Measurements from ENCODE around the gene CADM1. TPM values are rescaled to one million over a fixed set of nuclear protein-coding genes. Genes with fewer than 3 reads are reported as not detected.

The CADM1 gene
- total RNA-seq, 1 donor from 2014 or later = 248 TPM

DNA sequence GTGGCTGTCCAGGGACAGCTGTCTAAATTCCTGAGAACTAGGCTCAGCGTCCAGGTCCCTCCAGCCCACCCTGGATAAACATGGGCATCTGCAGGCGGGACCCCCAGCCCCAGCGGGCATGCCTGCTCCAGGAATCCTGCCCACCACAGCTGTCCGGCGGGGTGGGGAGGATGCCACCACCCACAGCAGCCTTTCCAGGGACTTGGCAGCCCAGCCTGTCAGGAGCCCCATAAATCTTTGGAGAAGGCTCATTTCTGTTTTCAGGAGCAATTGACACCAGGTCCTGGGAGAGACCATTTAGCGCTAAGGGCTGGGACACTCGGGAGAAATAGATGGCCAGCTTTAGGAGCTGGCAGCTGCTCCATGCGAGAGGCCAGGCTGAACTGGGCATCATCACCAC is 358.9 kb downstream of the CADM1 start:
- DNase-seq = no peak

DNA sequence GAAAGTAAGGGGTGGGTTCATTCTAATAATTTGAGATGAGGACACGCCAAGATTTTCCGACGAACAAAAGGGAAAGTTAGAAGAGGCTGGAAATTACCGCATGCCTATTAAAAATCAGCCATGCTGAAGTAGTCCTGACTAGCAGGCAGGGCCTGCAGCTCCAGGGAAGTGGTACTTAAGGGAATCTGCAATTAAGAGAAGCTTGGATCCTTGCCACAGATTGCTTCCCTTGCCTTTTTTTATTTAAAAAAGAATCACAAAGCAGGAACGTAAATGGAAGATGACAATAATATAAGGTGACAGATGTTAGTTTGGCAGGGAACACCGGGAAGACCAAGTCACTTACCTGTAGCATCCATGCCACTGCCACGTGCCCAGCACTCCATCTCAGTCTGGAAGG is 359.3 kb downstream of the CADM1 start:
- DNase-seq = no peak

DNA sequence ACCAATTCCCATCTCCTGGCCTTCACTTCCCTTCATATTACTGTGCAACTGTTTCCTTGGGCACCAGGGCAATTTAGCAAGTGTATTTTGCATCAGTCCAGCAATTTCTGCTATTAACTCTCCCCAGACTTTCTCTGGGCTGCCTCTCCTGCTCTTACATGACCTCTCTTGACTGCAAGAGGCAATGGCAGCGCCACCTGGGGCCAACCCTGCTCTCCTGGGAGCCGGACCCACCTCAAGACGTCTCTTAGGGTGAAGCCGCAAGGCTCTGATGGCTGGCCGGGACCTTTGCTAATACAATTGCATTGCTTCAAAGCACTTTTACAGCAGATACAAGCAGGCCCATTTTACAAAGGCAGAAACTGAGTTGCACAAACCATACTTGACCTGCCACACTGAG is 360.2 kb downstream of the CADM1 start:
- DNase-seq = no peak

DNA sequence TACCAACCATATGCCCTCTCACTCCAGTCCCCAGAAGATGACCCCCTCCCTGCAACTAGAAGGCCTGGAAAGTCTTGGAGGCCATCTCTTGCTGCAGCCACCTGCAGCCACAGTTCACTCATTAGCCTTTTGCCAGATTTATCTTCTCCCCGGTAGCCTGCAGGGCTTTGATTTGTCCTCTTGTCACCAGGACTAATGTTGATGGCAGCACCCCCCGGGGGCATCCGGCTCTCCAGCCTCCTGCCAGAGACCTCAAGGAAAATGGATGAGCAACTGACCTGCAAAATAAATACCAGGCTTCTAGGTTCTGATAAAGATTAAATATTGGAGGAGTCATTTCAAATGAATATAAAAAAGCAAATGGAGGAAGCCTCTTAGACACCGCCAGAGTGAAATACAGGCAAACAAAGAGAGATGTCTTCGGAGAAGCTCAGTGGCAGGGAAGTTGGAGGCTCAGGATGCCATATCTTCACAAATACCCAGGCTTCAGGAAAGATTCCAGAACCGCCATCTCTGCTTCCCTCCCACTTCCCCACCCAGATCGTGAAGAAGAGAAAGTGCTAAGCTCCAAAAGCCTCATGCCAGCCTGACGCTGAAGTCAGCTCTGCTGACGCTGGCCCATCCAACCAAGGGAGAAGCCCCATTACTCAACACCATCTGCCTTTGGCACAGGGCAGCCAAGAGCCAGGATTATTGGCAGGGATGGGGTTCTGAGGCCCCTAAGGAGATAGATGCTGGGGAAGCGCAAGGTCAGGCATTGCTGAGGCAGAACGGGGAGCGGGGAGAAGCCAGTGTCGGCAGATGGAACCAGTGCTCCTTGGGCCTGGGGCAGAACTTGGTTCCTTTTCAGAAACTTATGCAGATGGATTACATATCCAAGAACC is 362.7 kb downstream of the CADM1 start:
- DNase-seq = no peak

DNA sequence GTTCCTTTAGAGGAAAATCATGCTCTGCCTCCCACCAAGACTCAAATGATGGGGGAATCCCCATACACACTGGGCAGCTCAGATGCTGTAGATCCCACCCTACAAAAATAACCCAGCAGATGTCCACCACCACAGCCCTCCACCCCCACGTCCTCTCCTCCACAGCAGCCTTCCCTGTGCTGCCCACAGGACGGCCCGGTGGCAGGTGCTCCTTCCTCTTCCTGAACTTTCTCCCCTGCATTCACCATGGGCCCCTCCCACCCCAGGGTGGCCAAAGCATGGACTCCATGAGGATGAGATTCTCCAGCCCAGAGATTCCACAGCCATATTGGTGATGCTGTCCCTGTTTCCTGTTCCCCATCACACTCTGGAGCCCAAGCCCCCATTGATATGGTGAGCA is 368.3 kb downstream of the CADM1 start:
- no peak for DNase-seq

DNA sequence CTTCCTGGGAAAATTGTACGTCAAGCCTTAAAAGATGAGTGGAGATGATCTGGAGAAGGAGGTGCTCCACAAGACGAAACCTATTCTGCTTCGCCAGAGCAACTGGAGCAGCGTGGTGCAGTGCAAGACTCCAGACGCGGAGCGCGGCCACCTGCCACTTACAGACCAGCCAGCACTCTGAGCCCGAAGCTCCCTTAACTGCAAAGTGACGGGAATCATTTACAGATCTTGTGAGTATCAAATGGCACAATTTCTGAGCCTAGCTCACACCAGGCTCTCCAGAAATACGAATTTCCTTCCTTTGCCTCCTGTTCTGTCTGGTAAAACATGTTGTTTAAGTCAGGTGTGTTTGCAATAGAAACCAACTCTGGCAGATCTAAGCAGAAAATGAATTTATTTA is 369.3 kb downstream of the CADM1 start:
- DNase-seq = no peak

DNA sequence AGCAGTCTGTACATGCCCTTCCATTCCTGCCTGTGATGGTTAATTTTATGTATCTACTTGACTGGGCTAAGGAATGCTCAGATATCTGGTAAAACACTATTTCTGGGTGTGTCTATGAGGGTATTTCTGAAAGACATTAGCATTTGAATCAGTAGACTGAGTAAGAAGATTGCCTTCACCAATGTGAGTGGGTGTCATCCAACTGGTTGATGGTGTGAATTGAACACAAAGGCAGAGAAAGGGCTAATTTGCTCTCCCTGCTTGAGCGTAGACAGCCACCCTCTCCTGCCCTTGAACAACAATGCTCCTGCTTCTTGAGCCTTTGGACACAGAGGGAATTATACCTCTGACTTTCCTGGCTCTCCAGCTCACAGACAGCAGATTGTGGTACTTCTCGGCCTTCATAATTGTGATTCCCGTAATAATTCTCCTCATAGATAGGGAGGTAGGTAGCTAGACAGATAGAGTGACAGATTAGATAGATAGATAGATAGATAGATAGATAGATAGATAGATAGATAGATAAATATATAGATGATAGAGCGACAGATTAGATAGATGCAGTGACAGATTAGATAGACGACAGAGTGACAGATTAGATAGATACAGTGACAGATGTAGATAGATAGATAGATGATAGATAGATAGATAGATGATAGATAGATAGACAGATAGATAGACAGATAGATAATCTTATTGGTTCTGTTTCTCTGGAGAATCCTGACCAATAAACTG is 370.6 kb downstream of the CADM1 start:
- DNase-seq = no peak

DNA sequence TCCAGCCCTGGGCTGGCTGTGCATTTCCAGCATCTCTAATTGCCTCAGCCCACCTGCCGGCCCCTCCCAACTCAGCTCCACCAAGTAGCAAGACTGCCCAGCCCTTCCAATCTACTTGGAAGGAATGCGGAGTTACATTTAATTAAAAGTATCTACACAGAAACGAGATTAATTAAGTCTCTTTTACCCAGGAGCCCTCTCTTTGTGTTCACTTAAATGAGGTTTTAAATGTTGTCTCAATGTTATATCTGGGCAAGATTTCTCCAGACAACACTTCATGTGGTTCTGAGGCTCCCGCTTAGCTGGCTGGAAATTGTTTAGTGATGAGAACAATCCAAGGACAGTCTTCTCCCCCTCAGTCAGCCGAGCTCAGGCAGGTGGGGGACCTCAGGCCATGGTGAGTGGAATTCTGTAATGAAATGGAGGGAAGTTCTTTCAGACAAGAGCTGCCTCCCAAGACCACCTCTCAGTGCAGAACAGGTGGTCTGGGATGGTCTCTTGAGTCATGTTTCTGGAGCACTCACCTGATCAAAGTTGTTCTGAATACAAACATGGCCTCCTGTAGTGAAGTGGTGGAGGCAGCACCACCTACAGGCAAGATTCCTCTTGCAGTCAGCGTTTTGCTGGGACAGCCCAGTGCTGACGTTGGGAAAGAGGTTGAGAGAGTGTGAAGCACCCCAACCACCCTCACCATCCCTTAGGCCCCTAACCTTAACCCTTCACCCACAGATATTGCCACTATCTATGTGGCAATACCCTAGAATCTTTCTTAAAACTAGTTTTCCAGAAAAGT is 371.6 kb downstream of the CADM1 start:
- no peak for DNase-seq

DNA sequence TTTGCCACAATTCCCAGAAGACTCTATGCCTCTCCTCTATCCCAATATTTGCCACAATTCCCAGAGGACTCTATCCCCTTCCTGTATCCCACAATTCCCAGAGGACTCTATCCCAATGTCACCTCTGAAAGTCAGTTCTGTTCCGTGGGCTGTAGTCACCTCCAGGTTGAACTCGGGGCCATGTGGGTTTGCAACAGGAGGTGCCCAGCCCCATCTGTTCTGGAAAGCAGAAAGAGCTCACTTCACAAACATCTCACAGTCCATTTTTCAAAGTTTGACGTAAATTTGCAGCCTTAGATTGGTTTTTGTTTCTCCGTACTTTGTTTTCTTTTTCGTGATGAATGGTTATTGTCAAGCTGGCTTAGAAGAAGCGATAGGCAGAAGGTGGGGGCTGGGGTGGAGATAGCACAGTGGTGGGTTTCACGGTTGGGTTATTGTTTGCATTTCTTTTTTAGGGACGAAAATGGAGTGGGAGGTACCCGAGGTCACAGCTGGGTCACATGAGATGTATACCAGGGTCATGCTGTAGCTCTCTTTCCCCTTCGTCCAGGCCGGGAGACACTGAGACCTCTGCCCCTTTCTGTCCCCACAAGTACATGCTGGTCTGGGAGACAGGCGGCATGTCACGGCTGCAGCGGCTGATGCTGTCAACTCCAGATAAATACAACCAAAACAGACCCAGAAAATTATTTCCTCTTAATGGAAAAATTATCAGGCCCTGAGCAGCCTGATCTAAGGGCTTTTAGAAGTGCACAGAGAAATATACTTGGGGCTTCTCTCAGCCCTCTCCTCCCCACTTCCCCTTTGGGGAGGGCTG is 374.5 kb downstream of the CADM1 start:
- no peak for DNase-seq

DNA sequence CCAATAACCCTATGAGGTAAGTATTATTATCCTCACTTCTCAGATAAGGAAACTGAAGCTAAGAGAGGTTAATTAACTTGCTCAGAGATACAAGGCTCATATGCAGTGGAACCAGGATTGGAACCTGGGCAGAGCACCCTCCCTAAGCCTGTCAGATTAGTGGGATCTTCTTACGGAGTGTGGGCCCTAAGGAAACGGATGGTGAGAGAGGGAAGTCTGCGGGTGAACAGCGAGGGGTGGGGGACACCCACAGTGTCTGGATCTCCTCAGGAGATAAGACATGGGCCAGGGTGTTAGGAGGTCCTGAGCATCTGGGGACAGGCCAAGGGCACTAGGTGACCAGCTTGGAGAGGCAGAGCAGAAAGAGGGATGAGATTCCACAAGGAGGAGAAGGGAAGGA is 376.0 kb downstream of the CADM1 start:
- DNase-seq = no peak

DNA sequence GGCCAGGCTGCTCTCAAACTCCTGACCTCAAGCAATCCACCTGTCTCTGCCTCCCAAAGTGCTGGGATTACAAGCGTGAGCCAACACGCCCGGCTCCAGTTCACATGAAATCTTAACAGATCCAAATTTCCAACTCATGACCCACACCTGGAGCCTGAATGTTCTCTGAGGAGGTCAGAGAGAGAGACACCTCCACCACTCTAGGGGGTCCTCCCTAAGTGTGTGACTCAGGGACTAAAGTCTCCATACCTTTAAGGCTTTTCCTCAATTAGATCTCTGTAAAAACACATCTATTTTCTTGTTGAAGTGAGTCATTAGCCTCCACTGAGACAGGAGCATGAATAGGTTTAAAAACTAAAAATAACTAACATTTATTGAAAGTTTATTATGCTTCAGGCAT is 376.4 kb downstream of the CADM1 start:
- DNase-seq = no peak

DNA sequence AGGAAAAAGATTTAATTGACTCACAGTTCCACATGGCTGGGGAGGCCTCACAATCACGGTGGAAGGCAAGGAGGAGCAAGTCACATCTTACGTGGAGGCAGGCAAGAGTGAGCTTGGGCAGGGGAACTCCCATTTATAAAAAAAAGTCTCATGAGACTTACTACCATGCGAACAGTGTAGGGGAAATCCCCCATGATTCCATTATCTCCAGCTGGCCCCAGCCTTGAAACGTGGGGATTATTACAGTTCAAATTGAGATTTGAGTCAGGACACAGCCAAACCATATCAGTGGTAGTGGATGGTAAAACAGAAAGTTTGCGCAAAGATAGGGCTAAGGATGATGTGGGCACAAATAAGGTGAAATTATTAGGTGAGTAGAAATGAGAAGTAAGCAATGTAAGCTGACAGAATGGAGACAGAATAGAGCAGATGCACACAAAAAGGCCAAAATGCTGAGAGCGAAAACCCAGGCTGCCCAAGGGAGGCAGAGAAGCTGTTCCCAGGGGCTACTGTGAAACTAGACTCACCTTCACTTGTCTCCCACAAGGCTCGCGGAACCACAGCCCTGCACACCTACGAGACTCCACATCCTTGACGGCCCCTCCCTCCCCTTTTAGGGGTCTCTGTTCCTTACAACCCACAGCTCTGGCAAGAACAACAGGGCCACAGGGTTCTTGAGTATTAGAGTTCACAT is 377.6 kb downstream of the CADM1 start:
- no peak for DNase-seq

DNA sequence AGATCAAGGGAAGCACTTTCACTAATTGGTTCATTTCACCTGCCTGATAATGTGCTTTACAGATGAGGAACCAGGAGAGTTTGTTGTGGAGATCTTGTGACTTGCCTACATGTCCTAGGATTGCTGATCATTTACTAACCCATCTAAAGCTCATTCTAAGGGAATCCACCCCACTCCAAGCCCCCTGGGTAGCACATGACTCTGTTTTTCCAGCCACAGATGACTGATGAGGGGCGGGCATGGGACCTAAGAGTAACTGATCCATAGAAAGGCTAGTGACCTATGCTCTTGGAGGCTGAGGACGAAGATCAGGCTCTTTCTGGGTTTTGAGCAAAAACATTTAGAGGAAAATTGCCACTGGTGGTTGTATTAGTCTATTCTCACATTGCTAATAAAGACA is 378.1 kb downstream of the CADM1 start:
- DNase-seq = no peak

DNA sequence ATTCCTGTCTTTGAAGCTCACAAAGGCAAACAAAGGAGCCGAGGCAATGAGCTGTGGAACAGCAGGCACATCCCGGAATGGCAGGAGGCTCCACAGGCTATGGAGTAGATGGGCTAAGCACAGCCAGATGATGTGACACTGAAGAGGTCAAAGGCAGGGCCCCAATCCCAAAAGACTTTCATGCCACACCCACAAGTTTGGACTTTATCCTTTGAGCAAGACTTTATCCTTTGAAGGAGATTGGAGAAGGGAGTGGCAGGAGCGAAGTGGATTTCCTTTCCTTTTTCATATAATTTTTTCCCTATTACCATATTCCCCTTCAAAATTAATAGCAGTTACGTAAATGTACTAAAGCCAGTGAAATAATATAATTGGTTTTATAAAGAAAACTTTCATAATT is 379.4 kb downstream of the CADM1 start:
- no peak for DNase-seq

DNA sequence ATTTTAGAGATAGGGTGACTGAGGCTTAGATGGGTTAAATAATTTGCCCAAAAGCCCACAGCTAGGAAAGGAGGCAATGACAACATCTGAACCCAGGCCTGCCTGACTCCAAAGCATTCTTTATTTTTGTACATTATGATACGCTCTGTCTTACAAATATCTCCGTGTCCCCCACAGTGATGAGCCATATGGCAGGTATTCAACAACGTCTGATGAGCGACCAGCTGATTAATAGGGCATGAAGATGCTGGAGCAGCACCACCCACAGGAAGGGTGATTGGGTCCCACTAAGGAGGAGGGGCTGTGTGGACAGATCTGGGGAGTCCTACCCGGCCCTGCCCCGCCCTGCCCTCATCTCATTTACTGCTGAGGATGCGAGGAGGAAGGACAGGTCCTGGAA is 380.6 kb downstream of the CADM1 start:
- DNase-seq = no peak

DNA sequence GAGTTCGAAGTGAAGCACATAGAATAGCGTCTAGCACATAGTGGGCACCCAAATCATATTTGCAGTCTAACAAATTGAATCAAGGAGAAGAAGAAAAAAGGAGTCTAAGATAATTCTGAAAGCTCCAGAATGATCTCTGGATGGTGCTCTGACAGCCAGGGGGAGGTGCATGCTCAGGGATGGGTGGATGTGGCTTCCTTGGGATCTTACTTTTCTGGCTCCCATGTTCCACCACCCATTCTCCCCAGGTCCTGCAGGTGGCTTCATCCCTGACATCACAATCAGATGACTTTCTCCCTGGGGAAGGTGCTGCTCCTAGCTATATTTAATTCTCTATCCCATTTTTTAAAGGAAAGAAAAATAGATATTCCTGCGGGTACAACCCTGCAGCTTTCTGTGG is 381.9 kb downstream of the CADM1 start:
- DNase-seq = no peak

Small RNA genes lying within 50 kb of the gene (small RNA-seq; reads per million reads assigned to genes)
- not detected for gene RF01293

Measured in occipital lobe (tissue), 3 donors.